ENCODE measurements around the gene RUVBL1. TPM values are rescaled to one million over a fixed set of nuclear protein-coding genes. Genes with fewer than 3 reads are reported as not detected.

RUVBL1 gene
- total RNA-seq, 1 experiment from 2014 or later: 153 TPM

GRCh38 chr3:128152419-128153155, 29.0 kb upstream of the RUVBL1 start:
- no peaks in the 10 kb centered on the region for H3K9me3 ChIP-seq (ENCODE audit: low read depth, low read length, poor library complexity, severe bottlenecking)
- H3K36me3 ChIP-seq (ENCODE audit: insufficient read depth, low read length, poor library complexity, severe bottlenecking): peaks cover 13% of the 10 kb centered on the region
- H3K27me3 ChIP-seq (replicated peaks; ENCODE audit: insufficient read depth, low read depth, low read length, poor library complexity): no peaks in the 10 kb centered on the region
- H3K4me1 ChIP-seq (ENCODE audit: insufficient read depth, low read length, poor library complexity, severe bottlenecking): no peaks in the 10 kb centered on the region
- intact Hi-C loops (cut with micrococcal nuclease; ENCODE audit: unreplicated experiment): no loop called here
- H3K4me3 ChIP-seq (ENCODE audit: low read depth, low read length, poor library complexity, severe bottlenecking): peak overlapping the region; percentile 90
- DNase-seq (ENCODE audit: low spot score): peak; percentile 86
- no peak overlapping the region for H3K27ac ChIP-seq (ENCODE audit: low read depth, low read length, poor library complexity, severe bottlenecking)
- CTCF ChIA-PET: interaction anchor here (1.2 kb wide), 1 partner anchor 465 kb away, joined by 3 read pairs; no protein-coding TSS in a partner anchor
- no peak for TF ChIP-seq EZH2 (IDR thresholded peaks at IDR 0.05; ENCODE audit: borderline replicate concordance, low read depth, low read length, poor library complexity, severe bottlenecking)
- no peak for TF ChIP-seq CTCF (conservative IDR thresholded peaks at IDR 0.05; ENCODE audit: low read depth, low read length)
- BruUV-seq (replicated peaks): no TSS peak
- POLR2A ChIA-PET (ENCODE audit: low non-redundant PET): no interaction called here

GRCh38 chr3:128151758-128152274, 28.2 kb upstream of the RUVBL1 start:
- H3K4me1 ChIP-seq (ENCODE audit: insufficient read depth, low read length, poor library complexity, severe bottlenecking): no peaks in the 10 kb centered on the region
- no peak overlapping the region for H3K4me3 ChIP-seq (ENCODE audit: low read depth, low read length, poor library complexity, severe bottlenecking)
- no peaks in the 10 kb centered on the region for H3K9me3 ChIP-seq (ENCODE audit: low read depth, low read length, poor library complexity, severe bottlenecking)
- ChIA-PET POLR2A (ENCODE audit: low non-redundant PET) (no interaction called here), CTCF (no interaction called here)
- DNase-seq (ENCODE audit: low spot score): no peak
- peaks cover 6% of the 10 kb centered on the region for H3K36me3 ChIP-seq (ENCODE audit: insufficient read depth, low read length, poor library complexity, severe bottlenecking)
- no peak overlapping the region for H3K27ac ChIP-seq (ENCODE audit: low read depth, low read length, poor library complexity, severe bottlenecking)
- no peak for TF ChIP-seq EZH2 (IDR thresholded peaks at IDR 0.05; ENCODE audit: borderline replicate concordance, low read depth, low read length, poor library complexity, severe bottlenecking)
- no peak for TF ChIP-seq CTCF (conservative IDR thresholded peaks at IDR 0.05; ENCODE audit: low read depth, low read length)
- BruUV-seq (replicated peaks): no TSS peak
- H3K27me3 ChIP-seq (replicated peaks; ENCODE audit: insufficient read depth, low read depth, low read length, poor library complexity): no peaks in the 10 kb centered on the region
- intact Hi-C loops (cut with micrococcal nuclease; ENCODE audit: unreplicated experiment): no loop called here

- no peak for DNase-seq (ENCODE audit: low spot score)
- ChIA-PET CTCF (no interaction called here), POLR2A (ENCODE audit: low non-redundant PET) (no interaction called here)
- no peak overlapping the region for H3K4me3 ChIP-seq (ENCODE audit: low read depth, low read length, poor library complexity, severe bottlenecking)
- intact Hi-C loops (cut with micrococcal nuclease; ENCODE audit: unreplicated experiment): no loop called here
- H3K4me1 ChIP-seq (ENCODE audit: insufficient read depth, low read length, poor library complexity, severe bottlenecking): no peaks in the 10 kb centered on the region
- H3K9me3 ChIP-seq (ENCODE audit: low read depth, low read length, poor library complexity, severe bottlenecking): no peaks in the 10 kb centered on the region
- BruUV-seq (replicated peaks): no TSS peak
- H3K36me3 ChIP-seq (ENCODE audit: insufficient read depth, low read length, poor library complexity, severe bottlenecking): no peaks in the 10 kb centered on the region
- no peak overlapping the region for H3K27ac ChIP-seq (ENCODE audit: low read depth, low read length, poor library complexity, severe bottlenecking)
- no peaks in the 10 kb centered on the region for H3K27me3 ChIP-seq (replicated peaks; ENCODE audit: insufficient read depth, low read depth, low read length, poor library complexity)
- no peak for TF ChIP-seq CTCF (conservative IDR thresholded peaks at IDR 0.05; ENCODE audit: low read depth, low read length)
- TF ChIP-seq EZH2 (IDR thresholded peaks at IDR 0.05; ENCODE audit: borderline replicate concordance, low read depth, low read length, poor library complexity, severe bottlenecking): no peak
These were observed 26.0 kb upstream of the RUVBL1 start for GRCh38 chr3:128149650-128150049.
